Measurements from ENCODE around the gene MT1F. TPM values are rescaled to one million over a fixed set of nuclear protein-coding genes. Genes with fewer than 3 reads are reported as not detected.

MT1F gene
- total and polyA plus RNA-seq, 10 of the 15 experiments (the other 5 are each of a cell fraction or from before 2014, with no cell fraction given) = 0.28 to 2.5 (median 1.1) TPM; not detected in 1

GRCh38 chr16:56631832-56632155 lies 26.0 kb upstream of the MT1F start:
- Histone ChIP-seq H3K9ac (ENCODE audit: control insufficient read depth, insufficient read depth, low read length) (no peak overlapping the region), H3K27ac (ENCODE audit: control insufficient read depth, insufficient read depth) (no peak overlapping the region), H3K36me3 (ENCODE audit: control insufficient read depth in 2 of 2, insufficient read depth in 2 of 2, low read length in 1 of 2) (no peaks in the 10 kb centered on the region), H3K4me3 (no peak overlapping the region), H3K4me1 (ENCODE audit: control insufficient read depth, insufficient read depth, low read length) (peaks cover 15% of the 10 kb centered on the region), H4K20me1 (ENCODE audit: control insufficient read depth, insufficient read depth) (no peaks in the 10 kb centered on the region), H3K79me2 (ENCODE audit: control insufficient read depth, insufficient read depth, low read length) (no peaks in the 10 kb centered on the region), H3K4me2 (ENCODE audit: control insufficient read depth, insufficient read depth) (no peak overlapping the region; the same call in 1 of the 2 replicates), H3K27me3 (replicated peaks in 1 of 2; ENCODE audit: control insufficient read depth in 2 of 2, insufficient read depth in 2 of 2, low read length in 1 of 2) (peaks cover 14 to 24% of the 10 kb centered on the region in 2 experiments), H3K9me3 (replicated peaks; ENCODE audit: control insufficient read depth, insufficient read depth, low read length) (no peaks in the 10 kb centered on the region), H2AFZ (ENCODE audit: control insufficient read depth, low read depth, low read length) (no peak overlapping the region)
- BruUV-seq (replicated peaks) = no TSS peak
- SMC1A ChIA-PET (ENCODE audit: uncharacterized antibody, unreplicated experiment) = interaction anchor here (1.0 to 2.4 kb wide), 3 partner anchors 21 to 40 kb away, joined by 3 to 27 read pairs (median 4); no protein-coding TSS in a partner anchor
- POLR2A ChIA-PET = no interaction called here
- no peak for FAIRE-seq
- in situ Hi-C loops (cut with MboI) = no loop called here
- no peak for DNase-seq (ENCODE audit: low read depth, low spot score)
- intact Hi-C loops (cut with micrococcal nuclease; ENCODE audit: unreplicated experiment) = no loop called here
- ATAC-seq = 0 out of 3 replicates have a peak, but pooled peaks have one; percentile 3
- no peak for TF ChIP-seq E4F1 (IDR thresholded peaks at IDR 0.05; ENCODE audit: borderline replicate concordance, partially characterized antibody)
- TF ChIP-seq TAF1 (IDR thresholded peaks at IDR 0.05; ENCODE audit: borderline replicate concordance, low read depth, low read length) = no peak
- no peak for TF ChIP-seq TCF7 (IDR thresholded peaks at IDR 0.05; ENCODE audit: borderline replicate concordance)
- TF ChIP-seq PAX5 (IDR thresholded peaks at IDR 0.05; ENCODE audit: borderline replicate concordance, low read depth, low read length) = no peak
- no peak for TF ChIP-seq RUNX3 (IDR thresholded peaks at IDR 0.05; ENCODE audit: low read length)
- no peak for TF ChIP-seq WRNIP1 (IDR thresholded peaks at IDR 0.05; ENCODE audit: borderline replicate concordance, low read depth, low read length)
- TF ChIP-seq MEF2B (IDR thresholded peaks at IDR 0.05; ENCODE audit: partially characterized antibody, poor library complexity, severe bottlenecking) = no peak
- no peak for TF ChIP-seq E2F8 (IDR thresholded peaks at IDR 0.05; ENCODE audit: low read depth, partially characterized antibody)
- no peak for TF ChIP-seq MYC (IDR thresholded peaks at IDR 0.05; ENCODE audit: insufficient read depth, insufficient read length, insufficient replicate concordance, low read length, severe bottlenecking)
- 56% methylated on average over 14 of the region's 14 CpGs for WGBS (ENCODE audit: insufficient coverage, insufficient replicate concordance, low lambda C conversion rate, missing lambda C conversion rate)
- RAD21 ChIA-PET (ENCODE audit: unreplicated experiment) = interaction anchor here (2.9 kb wide), 1 partner anchor 70 kb away, joined by 11 read pairs; no protein-coding TSS in a partner anchor
- CTCF ChIA-PET = no interaction called here

All from GM12878 (cell line).